Sigmoid colon (tissue), 4 donors: ENCODE results near the gene ALDH3B1.

Experiments
- CTCF ChIP-seq, 4 experiments: fragments of 450-650 bp in 3 of 4; fragments of 200-600 bp in 1 of 4; IDR thresholded peaks; one replicate each; pipeline ENCODE4 v1.5.1; 2016 to 2019; ENCODE audit warnings: antibody characterized with exemption in 4 of 4, mild to moderate bottlenecking in 3 of 4, moderate library complexity in 2 of 4
- EP300 ChIP-seq, 4 donors: sonication (generic); formaldehyde crosslinking; IDR thresholded peaks; one replicate each; pipeline ENCODE4 v1.6.1; 2017; ENCODE audit warnings: antibody characterized with exemption in 4 of 4
- POLR2A ChIP-seq, 2 donors: fragments of 450-650 bp; IDR thresholded peaks; one replicate each; pipeline ENCODE4 v1.6.1; 2016; ENCODE audit warnings: antibody characterized with exemption in 2 of 2, mild to moderate bottlenecking in 2 of 2, moderate library complexity in 2 of 2

GRCh38 chr11:68056317-68057285 lies 46.5 kb downstream of the ALDH3B1 start:
- TF ChIP-seq CTCF (IDR thresholded peaks at IDR 0.05) (no peak), POLR2A (IDR thresholded peaks at IDR 0.05) (no peak), EP300 (IDR thresholded peaks at IDR 0.05) (no peak)
